Measurements from ENCODE around the gene TWF2. TPM values are rescaled to one million over a fixed set of nuclear protein-coding genes. Genes with fewer than 3 reads are reported as not detected.

TWF2 gene
- total and polyA plus RNA-seq, 2 of the 4 experiments (the other 2 are of a cell fraction): 111 to 145 TPM

DNA sequence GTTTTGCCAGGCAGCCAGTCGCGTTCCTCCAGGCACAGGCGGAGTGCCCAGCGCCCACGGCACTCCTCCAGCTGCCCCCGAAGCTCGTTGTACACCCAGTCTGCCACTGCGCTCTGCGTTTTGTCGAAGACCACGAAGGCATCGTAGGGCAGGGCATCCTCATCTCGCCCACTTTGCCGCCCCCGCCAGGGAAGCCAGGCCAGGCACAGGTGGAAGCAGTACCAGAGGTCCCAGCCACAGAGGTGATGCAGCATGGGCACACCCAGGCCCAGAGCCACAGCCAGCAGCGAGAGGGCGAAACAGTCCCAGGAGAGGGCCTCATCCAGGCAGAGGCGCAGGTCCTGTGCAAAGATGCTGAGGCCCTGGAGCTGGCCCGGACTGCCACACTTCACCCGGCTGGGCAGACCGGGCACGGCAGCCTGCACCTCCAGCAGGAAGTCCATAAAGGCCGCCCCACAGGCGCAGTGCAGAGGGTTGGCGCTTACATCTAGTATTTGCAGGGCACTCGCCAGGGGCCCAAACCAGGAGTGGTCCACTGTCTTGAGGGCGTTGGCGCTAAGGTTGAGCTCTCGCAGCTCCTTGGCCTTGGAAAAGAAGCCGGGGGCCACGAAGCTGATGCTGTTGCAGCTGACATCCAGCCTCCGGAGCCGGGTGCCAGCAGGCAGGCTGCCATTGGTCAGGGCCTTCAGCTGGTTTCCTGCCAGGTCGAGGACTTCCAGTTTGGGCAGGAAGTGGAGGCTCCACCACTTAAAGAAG is 17.2 kb downstream of the TWF2 start:
- Histone ChIP-seq H3K9me3 (ENCODE audit: control insufficient read depth, insufficient read depth, low read length) (no peaks in the 10 kb centered on the region), H3K56ac (ENCODE audit: extremely low read depth, insufficient read depth, low read length) (no peak overlapping the region), H3K36me3 (ENCODE audit: control insufficient read depth, insufficient read depth, low read length) (no peaks in the 10 kb centered on the region), H2AK5ac (ENCODE audit: low read depth, low read length) (peak overlapping the region; percentile 14; the same call in 1 of the 2 replicates), H3K4ac (ENCODE audit: low read depth, low read length) (no peak overlapping the region), H3K18ac (ENCODE audit: low read depth, low read length) (no peak overlapping the region), H2BK120ac (ENCODE audit: low read depth, low read length) (no peak overlapping the region), H3K4me2 (ENCODE audit: low read depth, low read length) (no peak overlapping the region), H3K4me1 (ENCODE audit: control insufficient read depth, insufficient read depth, low read length) (peaks cover 3% of the 10 kb centered on the region), H3K9ac (ENCODE audit: low read depth, low read length) (no peak overlapping the region), H3K27ac (ENCODE audit: insufficient read depth, low read length) (no peak overlapping the region), H2BK5ac (ENCODE audit: low read depth, low read length, poor library complexity, severe bottlenecking) (no peak overlapping the region), H2AFZ (replicated peaks; ENCODE audit: low read length, poor library complexity) (peak overlapping the region; percentile 32), H4K20me1 (ENCODE audit: insufficient read depth, low read length) (peaks cover 11% of the 10 kb centered on the region), H2AK9ac (replicated peaks; ENCODE audit: low read depth, low read length, poor library complexity) (no peak overlapping the region), H3K9me1 (ENCODE audit: insufficient read depth, low read length) (peaks cover 11% of the 10 kb centered on the region), H4K91ac (ENCODE audit: insufficient read depth, low read depth, low read length) (no peak overlapping the region), H4K8ac (ENCODE audit: low read depth in 2 of 2, low read length in 2 of 2) (no peak overlapping the region), H3K14ac (replicated peaks; ENCODE audit: low read depth, low read length) (no peak overlapping the region), H3K23ac (ENCODE audit: low read depth, low read length) (no peak overlapping the region), H4K5ac (ENCODE audit: low read depth, low read length) (no peak overlapping the region), H2BK15ac (ENCODE audit: low read depth, low read length) (no peak overlapping the region), H3K79me1 (ENCODE audit: low read depth in 1 of 2, low read length in 2 of 2) (0 out of 4 replicates have a peak, but pooled peaks cover 0 to 3% of the 10 kb centered on the region in 2 experiments), H3K27me3 (ENCODE audit: control insufficient read depth, insufficient read depth, low read length) (no peaks in the 10 kb centered on the region), H3K4me3 (ENCODE audit: insufficient read depth, low read depth, low read length) (no peak overlapping the region), H2BK20ac (ENCODE audit: low read depth, low read length) (no peak overlapping the region)
- DNase-seq (no peak), ATAC-seq (ENCODE audit: low read depth) (no peak)
- dilution Hi-C loops (cut with HindIII; ENCODE audit: low sequenced_read_pairs, unreplicated experiment) (no loop called here), intact Hi-C loops (cut with micrococcal nuclease) (loop anchor here (5.0 kb wide), 1 partner anchor 226 kb away; the partner anchor contains the start of gene SEMA3G), in situ Hi-C loops (cut with MboI; ENCODE audit: low sequenced_read_pairs) (no loop called here)
- POLR2A ChIA-PET (ENCODE audit: unreplicated experiment): no interaction called here
- TF ChIP-seq, protein P1, sequence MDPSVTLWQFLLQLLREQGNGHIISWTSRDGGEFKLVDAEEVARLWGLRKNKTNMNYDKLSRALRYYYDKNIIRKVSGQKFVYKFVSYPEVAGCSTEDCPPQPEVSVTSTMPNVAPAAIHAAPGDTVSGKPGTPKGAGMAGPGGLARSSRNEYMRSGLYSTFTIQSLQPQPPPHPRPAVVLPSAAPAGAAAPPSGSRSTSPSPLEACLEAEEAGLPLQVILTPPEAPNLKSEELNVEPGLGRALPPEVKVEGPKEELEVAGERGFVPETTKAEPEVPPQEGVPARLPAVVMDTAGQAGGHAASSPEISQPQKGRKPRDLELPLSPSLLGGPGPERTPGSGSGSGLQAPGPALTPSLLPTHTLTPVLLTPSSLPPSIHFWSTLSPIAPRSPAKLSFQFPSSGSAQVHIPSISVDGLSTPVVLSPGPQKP (IDR thresholded peaks at IDR 0.05; ENCODE audit: borderline replicate concordance, low read depth, low read length): no peak
- TF ChIP-seq RFX5 (IDR thresholded peaks at IDR 0.05; ENCODE audit: low read depth, low read length) (no peak), MAFK (IDR thresholded peaks at IDR 0.05; ENCODE audit: low read depth, low read length) (no peak), BHLHE40 (IDR thresholded peaks at IDR 0.05; ENCODE audit: low read depth, low read length) (no peak), CEBPB (IDR thresholded peaks at IDR 0.05; ENCODE audit: low read depth, low read length) (no peak), CHD1 (IDR thresholded peaks at IDR 0.05; ENCODE audit: low read depth, low read length) (no peak), RAD21 (IDR thresholded peaks at IDR 0.05; ENCODE audit: low read length) (no peak), MAZ (IDR thresholded peaks at IDR 0.05; ENCODE audit: borderline replicate concordance, low read depth, low read length) (no peak), POLR2A (IDR thresholded peaks at IDR 0.05; ENCODE audit: low read depth, low read length) (no peak)
- WGBS, 2 experiments (ENCODE audit: extremely low coverage in 2 of 2, insufficient read length in 1 of 2): 81% methylated on average over 28 of the region's 34 CpGs; no CpG with 5 or more reads in 1 of the 2 experiments
- no TSS peak for BruUV-seq (replicated peaks)
- CTCF ChIA-PET: interaction anchor here (1.5 kb wide), 1 partner anchor 218 kb away, joined by 3 read pairs; no protein-coding TSS in a partner anchor
